ENCODE results near the gene TAS2R41.

The TAS2R41 gene

GRCh38 chr7:143507094-143507518 lies 29.4 kb downstream of the TAS2R41 start:
- POLR2A ChIA-PET, result no interaction called here
- no peak overlapping the region for H3K27ac ChIP-seq (ENCODE audit: extremely low read depth, low read depth, low read length)
- CTCF ChIA-PET, result interaction anchor here (0.6 to 1.0 kb wide), 2 partner anchors 11 to 208 kb away, joined by 3 read pairs; no protein-coding TSS in a partner anchor
- H3K4me3 ChIP-seq (ENCODE audit: low read depth, low read length), result no peak overlapping the region
- H3K9me3 ChIP-seq (ENCODE audit: control insufficient read depth, insufficient read depth, low read depth, low read length), result no peaks in the 10 kb centered on the region
- no peaks in the 10 kb centered on the region for H3K4me1 ChIP-seq (ENCODE audit: control insufficient read depth, insufficient read depth, low read length)
- TF ChIP-seq ZNF266 (tag by site-specific recombination; IDR thresholded peaks at IDR 0.05; ENCODE audit: low read depth) (peak; percentile 65), PRDM2 (tag by site-specific recombination; IDR thresholded peaks at IDR 0.05; ENCODE audit: borderline replicate concordance) (no peak)
- no peaks in the 10 kb centered on the region for H3K36me3 ChIP-seq (ENCODE audit: control insufficient read depth in 2 of 2, insufficient read depth in 1 of 2, low read length in 2 of 2)

GRCh38 chr7:143507534-143508055 lies 29.9 kb downstream of the TAS2R41 start:
- Histone ChIP-seq H3K27ac (ENCODE audit: extremely low read depth, low read depth, low read length) (no peak overlapping the region), H3K9me3 (ENCODE audit: control insufficient read depth, insufficient read depth, low read depth, low read length) (no peaks in the 10 kb centered on the region), H3K36me3 (ENCODE audit: control insufficient read depth in 2 of 2, insufficient read depth in 1 of 2, low read length in 2 of 2) (no peaks in the 10 kb centered on the region), H3K4me1 (ENCODE audit: control insufficient read depth, insufficient read depth, low read length) (no peaks in the 10 kb centered on the region), H3K4me3 (ENCODE audit: low read depth, low read length) (no peak overlapping the region)
- ChIA-PET CTCF (no interaction called here), POLR2A (no interaction called here)
- no peak for TF ChIP-seq ZSCAN23 (tag by site-specific recombination; IDR thresholded peaks at IDR 0.05)
- no peak for TF ChIP-seq ZNF544 (tag by site-specific recombination; IDR thresholded peaks at IDR 0.05)
- TF ChIP-seq HOXC10 (CRISPR knock-in tag; IDR thresholded peaks at IDR 0.05), result no peak
- no peak for TF ChIP-seq ZNF324 (tag by site-specific recombination; IDR thresholded peaks at IDR 0.05)
- TF ChIP-seq SETDB1 (IDR thresholded peaks at IDR 0.05; ENCODE audit: insufficient read length, low read length), result no peak
- no peak for TF ChIP-seq ZBTB26 (tag by site-specific recombination; optimal IDR thresholded peaks at IDR 0.05)
- no peak for TF ChIP-seq SALL2 (tag by site-specific recombination; IDR thresholded peaks at IDR 0.05; ENCODE audit: borderline replicate concordance)
- no peak for TF ChIP-seq TCF7L2 (IDR thresholded peaks at IDR 0.05; ENCODE audit: borderline replicate concordance, low read depth, low read length)
- TF ChIP-seq ZXDB (tag by site-specific recombination; IDR thresholded peaks at IDR 0.05), result no peak
- no peak for TF ChIP-seq ZNF174 (tag by site-specific recombination; IDR thresholded peaks at IDR 0.05)
- no peak for TF ChIP-seq ZNF23 (tag by site-specific recombination; IDR thresholded peaks at IDR 0.05; ENCODE audit: borderline replicate concordance)
- TF ChIP-seq ZNF830 (tag by site-specific recombination; IDR thresholded peaks at IDR 0.05; ENCODE audit: low read depth), result no peak
- no peak for TF ChIP-seq ZNF157 (tag by site-specific recombination; IDR thresholded peaks at IDR 0.05)
